EH (cell line): ENCODE results near the gene CLASP1.
"Not testable (repeated sequence)": the region's sequence is repeated elsewhere in the genome, so short reads cannot be mapped to it uniquely, and the experiment has no call there.

Experiments
- DNase-seq: peaks from one replicate; pipeline ENCODE4 v3.0.0-alpha.2; 2015; ENCODE audit warnings: low read depth

Gene CLASP1

GRCh38 chr2:121579309-121579708 lies 70.0 kb downstream of the CLASP1 start:
- DNase-seq, result peak; percentile 74

DNA sequence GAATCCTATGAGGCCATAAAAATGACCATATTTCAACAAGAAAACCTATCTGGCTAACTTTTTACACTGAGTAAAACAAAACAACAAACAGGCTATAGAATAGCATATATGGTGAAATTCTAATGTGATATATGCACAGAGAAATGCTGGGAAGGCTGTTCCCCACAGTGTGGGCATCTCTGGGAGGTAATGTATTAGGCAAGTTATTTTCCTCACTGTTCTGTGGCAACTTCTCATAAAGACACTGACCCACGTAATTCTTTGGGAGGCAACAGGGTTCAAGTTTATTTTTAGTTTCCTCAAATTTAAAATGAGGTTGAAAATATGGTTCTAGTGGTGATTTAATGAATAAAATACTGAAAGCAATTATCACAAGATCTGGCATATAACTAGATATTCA lies 71.9 kb downstream of the CLASP1 start:
- no peak for DNase-seq

DNA sequence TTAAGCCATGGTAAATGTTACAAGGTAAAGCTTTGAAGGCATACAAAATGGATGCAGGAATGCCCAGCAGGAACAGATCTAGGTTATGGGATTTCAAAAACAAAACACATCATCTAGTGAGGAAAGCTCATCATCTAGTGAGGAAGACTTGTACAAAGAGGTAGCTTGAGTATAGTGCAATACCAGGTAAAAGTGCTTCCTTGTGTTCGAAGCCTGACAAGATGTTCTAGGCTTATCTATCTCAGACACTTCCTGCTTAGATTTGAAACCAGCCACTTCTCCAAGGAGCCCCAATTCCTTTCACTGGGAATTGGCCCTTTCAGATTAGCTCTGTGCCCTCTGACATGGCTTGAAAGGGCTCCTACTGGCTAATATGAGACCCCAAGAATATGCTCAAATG lies 73.0 kb downstream of the CLASP1 start:
- no peak for DNase-seq

DNA sequence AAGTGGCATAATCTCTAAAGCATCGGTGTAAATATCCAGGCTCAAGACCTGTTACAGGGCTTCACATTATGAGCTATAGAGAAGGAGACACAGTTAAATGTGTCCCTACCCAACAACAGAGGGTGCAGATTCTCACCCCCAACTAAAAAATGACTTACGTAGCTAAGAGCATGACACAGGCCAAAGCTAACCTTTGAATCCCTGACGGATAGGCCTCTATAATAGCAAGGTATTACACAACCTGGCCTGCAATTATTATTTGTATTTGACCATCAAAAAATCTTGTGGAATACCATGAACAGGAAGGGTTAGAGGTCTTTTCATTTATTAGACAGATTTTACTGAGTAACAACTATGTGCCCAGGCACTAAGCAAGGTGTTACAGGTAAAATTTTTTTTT lies 73.5 kb downstream of the CLASP1 start:
- no peak for DNase-seq

DNA sequence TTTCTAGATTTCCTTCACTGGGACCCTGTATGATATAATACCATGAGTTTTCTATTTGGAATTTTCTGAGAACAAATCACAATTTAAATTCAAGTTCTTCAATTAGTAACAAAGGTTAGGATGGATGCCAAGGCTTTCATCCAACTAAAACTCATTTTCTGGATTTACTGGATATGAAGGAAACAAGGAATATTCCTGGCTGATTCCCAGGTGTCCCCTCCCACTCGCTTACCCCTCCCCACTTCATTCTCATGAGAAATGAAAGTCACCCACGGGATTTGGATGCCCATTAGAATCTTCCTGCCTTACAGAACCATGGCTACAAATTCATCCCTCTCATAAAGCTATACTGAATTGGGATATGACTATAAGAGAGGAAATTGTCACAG lies 78.6 kb downstream of the CLASP1 start:
- DNase-seq, result no peak

DNA sequence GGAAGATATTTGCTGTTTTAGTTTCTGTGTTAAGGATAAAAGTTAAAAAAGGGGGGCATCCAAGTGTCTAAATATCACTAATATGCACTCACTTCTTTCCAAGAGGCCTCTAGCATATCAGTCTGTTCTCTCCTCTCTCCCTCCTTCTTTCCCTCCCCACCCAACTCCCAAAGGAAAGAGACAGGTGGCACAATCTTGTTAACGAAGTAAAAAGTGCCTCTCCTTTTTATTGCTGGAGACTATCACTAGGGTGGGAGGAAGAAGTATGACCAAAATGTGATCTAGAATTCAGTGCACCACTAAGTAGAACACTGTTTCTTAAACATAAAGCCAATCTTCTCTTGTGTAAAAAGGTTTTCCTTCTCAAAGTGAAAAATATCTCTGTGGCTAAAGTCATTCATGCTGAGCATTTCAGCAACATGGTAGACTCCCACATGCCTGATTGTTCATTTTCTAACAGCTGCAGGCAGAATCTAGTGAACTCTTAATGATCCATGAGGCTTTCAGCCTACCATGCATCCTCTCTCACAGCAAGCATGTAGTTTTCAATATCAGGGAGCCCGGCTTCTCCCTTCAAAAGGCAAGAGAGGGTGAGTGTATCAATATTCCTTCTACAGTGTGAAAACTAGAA lies 79.1 kb downstream of the CLASP1 start:
- DNase-seq, result no peak

- peak; percentile 21 for DNase-seq
These were observed 81.3 kb downstream of the CLASP1 start for GRCh38 chr2:121567957-121568409.

DNA sequence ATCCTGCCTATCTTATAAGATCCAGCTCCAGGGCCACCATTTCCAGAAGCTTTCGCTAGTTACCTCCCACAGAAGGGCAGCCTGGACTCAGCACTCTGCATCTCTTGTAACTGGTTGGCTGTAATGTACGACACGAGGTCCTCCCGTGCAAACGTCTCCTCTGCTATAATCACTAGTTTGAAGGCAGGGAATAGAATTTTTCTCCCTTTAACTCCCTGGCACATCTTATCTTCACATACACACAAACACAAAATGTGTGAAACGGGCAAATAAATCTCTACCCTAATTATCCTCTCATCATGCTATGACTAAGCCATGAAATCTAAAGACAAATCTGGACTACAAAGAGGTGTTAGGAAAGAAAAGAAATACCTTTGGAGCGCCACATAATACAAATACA lies 81.8 kb downstream of the CLASP1 start:
- DNase-seq, result no peak

DNA sequence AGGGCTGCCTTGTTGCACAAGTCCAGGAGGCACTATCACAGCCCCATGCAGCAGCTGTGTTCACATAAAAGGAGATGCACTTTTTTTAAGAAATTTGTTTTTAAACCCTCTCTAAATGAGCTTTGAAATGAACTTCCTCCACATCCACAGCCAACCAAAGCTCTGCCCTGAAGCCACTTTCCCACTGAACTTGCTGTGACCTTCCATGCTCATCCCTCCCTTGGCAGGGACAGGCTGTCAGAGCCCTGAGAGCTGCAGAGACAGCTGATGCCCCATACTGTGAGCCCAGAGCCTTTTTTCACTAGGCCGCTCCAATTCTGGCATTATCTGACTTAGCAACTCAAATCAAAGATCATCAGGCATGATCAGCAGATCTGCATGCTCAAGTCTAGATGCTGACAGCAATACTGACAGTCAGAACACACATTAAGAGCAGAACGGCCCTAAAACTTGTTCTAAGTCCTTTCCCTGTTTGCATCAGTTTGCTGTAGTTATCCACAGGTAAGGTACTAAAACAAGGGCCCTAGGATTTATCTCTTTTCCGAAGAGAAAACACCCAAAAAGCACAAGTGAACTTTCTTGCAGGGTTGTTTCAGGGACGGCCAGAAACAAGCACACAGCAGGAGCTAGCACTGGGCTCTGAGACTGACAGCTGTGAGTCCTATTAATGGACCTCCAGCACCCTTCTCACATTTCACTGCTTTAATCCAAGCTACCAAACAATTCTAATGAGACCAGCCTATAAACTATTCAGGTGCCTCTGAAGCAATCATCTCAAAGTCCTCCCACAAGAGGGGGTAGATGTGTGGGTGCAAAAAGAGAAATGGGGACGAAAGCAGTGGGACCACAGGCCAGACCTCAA lies 83.6 kb downstream of the CLASP1 start:
- DNase-seq, result peak; percentile 74

DNA sequence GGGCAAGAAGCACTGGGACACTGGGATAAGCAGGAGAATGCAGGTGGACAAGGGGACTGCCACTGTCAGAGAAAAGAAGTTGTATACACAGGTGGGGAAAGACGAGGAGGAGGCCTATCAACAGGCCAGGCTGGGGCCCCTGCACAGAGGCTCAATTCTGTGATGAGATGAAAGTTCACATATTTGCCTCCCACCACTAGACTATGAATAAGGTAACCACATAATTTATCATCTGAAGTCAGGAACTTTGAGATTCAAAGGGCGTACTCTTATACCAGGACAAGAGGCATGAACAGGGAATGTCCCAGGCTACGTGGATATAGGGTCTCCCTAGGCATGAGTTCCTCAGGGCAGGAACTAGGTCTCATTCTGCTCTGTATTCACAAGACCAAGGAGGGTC lies 84.4 kb downstream of the CLASP1 start:
- DNase-seq, result no peak

- DNase-seq, result not testable (repeated sequence)
These were observed 85.5 kb downstream of the CLASP1 start for GRCh38 chr2:121563754-121564153.

- DNase-seq, result peak; percentile 56
These were observed 86.7 kb downstream of the CLASP1 start for GRCh38 chr2:121562269-121563176.

DNA sequence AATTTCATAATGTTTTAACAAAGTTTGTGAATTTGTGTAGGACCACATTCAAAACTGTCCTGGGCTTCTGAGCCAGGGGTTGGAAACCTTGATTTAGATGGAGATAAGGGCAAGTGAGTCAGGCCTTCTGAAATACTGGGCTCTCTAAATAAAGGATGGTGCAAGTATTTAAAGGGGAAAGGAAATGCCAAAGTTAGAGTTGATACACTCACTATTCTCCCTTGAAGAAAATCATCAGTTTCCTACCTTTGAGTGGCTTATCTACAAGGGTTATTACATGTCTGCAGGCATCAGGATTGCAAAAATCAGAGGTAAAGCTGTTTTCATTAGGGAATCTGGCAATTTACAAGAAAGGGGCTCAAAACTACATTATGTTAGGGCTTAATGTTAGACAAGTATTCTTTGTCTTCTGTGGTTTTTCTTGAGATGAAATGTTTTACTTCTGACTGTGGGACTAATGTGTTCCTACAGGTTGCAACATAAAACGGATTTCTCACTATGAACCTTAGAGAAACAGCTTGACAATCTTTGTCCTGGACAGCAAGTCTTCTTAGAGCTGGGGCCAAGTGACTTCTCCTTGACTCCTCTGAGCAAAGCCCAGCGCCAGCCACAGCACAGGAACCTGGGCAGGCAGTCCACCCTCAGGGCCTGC lies 87.5 kb downstream of the CLASP1 start:
- peak; percentile 89 for DNase-seq

DNA sequence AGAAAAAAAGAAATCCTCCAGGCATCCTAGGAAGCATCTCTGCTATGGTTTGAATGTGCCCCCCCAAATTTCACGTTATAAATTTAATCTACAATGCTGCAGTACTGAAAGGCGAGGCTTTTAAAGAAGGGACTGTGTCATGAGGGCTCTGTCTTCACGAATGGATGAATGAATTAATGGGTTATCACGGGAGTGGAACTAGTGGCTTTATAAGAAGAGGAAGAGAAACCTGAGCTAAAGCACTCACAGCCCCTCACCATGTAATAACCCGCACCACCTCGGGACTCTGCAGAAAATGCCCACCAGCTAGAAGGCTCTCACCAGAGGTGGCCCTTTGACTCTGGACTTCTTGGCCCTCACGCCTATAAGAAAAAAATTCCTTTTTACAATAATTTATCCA lies 90.9 kb downstream of the CLASP1 start:
- DNase-seq, result no peak

DNA sequence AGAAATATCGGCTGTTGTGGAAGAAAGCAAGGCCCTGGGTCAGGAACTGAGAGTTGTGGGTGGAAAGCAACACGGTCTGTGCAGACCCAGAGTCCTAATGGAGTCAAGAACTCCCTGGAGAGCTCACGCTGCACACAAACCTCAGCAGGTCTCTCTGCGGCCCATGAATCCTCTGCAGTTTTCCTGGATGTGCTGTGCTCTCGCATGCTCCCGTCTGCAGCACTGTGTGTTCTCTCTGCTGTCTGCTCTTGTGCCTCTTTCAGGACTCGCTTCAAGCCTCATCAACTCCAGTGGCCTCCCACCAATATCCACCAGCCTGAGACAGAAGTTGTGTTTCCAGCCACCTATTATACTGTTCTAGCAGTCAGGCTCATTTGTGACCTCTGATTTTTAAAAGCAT lies 94.3 kb downstream of the CLASP1 start:
- DNase-seq, result no peak

- not testable (repeated sequence) for DNase-seq
These were observed 96.6 kb downstream of the CLASP1 start for GRCh38 chr2:121552477-121553180.

DNA sequence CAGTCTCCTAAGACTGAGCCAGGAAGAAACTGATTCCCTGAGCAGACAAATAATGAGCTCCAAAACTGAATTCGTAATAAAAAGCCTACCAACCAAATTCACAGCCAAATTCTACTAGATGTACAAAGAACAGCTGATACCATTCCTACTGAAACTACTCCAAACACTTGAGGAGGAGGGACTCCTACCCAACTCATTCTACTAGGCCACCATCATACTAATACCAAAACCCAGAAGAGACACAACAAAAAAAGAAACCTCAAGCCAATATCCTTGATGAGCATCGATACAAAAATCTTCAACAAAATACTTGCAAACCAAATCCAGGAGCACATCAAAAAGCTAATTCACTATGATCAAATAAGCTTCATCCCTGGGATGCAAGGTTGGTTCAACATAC lies 98.6 kb downstream of the CLASP1 start:
- no peak for DNase-seq

DNA sequence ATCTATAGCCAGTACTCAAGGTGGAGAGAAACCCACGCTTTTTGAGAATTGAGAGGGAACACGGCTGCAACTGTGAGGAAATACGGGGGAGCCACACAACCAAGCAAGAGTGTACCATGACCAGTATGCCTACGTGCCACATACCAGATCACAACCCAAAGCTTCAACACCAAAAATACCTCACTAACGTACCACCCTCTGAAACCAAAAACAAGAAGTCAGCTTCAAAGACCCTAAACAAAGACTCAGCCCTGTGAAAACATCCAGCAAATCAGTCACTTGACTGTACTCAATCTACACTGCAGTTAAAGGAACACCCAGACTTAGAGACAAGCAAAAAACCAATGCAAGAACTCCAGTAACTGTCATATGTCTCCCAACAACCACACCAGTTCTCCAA lies 101.6 kb downstream of the CLASP1 start:
- no peak for DNase-seq

DNA sequence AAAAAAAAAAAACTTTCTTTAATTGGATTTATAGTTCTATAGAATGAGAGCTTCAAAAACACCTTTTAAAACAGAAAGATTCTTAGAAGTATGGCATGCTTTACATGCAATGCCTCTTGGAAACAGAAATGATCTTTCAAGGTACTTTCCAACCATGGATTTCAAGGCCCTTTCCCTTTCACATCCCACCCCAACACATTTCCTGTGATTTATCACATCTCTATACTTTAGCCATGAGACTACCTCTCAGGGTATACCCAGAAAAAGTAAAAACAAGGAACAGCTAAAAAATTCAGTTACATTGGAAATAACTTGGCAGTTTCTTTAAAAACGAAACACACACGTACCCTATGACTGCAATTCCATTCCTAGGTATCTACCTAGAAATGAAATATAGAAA lies 103.3 kb downstream of the CLASP1 start:
- no peak for DNase-seq

DNA sequence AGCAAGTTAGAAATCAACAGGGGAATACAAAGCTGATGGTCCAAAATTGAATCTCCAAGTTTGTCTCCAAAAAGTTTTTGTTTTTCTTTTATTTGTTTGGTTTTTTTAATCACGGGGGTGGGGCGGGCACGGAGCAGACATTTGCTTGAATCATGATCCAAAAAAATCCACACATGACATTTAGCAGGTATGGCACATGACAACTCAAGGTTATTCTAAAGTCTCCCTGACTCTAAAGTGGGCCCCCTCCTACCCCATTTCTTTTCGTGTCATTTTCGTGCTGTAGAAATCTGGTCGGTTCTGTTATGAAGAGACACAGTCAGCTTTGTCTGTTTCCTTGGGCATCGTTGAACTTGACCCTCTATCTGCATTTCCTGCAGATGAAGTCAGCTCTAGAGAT lies 104.0 kb downstream of the CLASP1 start:
- DNase-seq, result no peak

DNA sequence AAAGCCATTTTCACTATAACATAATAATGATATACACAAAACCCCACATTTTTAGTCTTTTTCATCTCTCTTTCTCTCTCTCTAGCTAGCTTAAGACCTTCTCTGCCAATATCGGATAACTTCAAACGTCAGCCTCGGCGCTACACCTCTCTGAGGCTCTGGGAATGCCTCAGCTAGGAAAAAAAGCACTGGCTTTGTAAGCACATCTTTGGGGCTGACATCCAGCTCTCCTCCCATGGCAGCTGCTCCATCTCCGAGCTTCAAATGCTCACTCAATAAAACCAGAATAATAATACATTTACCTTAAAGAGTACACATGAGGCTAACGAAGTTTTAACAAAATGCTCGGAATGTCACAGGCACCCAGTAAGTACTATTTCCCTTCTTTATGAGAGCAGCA lies 107.8 kb downstream of the CLASP1 start:
- no peak for DNase-seq
